ENCODE results near the gene GGCX.
"Not testable (repeated sequence)": the region's sequence is repeated elsewhere in the genome, so short reads cannot be mapped to it uniquely, and the experiment has no call there.

Gene GGCX

DNA sequence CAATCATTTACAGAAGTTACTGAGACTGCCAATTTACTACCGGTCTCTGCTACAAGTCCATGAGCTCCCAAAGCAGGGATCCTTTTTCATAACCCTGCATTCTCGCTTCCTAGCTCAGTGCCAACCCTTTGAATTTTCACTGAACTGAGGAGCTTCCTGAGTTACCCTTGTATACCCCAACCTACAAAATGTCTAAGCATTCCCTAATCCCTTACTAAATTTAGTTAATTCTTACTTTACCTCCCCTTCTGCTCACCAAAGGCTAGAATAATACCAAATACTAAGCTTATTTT is 12.7 kb downstream of the GGCX start:
- H3K27me3 ChIP-seq (replicated peaks; ENCODE audit: control insufficient read depth, insufficient read depth, low read length), result no peaks in the 10 kb centered on the region
- TF ChIP-seq, protein P1, sequence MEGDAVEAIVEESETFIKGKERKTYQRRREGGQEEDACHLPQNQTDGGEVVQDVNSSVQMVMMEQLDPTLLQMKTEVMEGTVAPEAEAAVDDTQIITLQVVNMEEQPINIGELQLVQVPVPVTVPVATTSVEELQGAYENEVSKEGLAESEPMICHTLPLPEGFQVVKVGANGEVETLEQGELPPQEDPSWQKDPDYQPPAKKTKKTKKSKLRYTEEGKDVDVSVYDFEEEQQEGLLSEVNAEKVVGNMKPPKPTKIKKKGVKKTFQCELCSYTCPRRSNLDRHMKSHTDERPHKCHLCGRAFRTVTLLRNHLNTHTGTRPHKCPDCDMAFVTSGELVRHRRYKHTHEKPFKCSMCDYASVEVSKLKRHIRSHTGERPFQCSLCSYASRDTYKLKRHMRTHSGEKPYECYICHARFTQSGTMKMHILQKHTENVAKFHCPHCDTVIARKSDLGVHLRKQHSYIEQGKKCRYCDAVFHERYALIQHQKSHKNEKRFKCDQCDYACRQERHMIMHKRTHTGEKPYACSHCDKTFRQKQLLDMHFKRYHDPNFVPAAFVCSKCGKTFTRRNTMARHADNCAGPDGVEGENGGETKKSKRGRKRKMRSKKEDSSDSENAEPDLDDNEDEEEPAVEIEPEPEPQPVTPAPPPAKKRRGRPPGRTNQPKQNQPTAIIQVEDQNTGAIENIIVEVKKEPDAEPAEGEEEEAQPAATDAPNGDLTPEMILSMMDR (IDR thresholded peaks at IDR 0.05; ENCODE audit: insufficient read depth, low read length, poor library complexity, severe bottlenecking), result no peak
- no peak for DNase-seq (ENCODE audit: extremely low read depth, insufficient read length)
- no peak overlapping the region for H3K4me3 ChIP-seq (replicated peaks; ENCODE audit: low read depth, low read length)
- peaks cover 19% of the 10 kb centered on the region for H3K36me3 ChIP-seq (ENCODE audit: control insufficient read depth, insufficient read depth, low read length)

- peaks cover 19% of the 10 kb centered on the region for H3K36me3 ChIP-seq (ENCODE audit: control insufficient read depth, insufficient read depth, low read length)
- TF ChIP-seq, protein P1 (IDR thresholded peaks at IDR 0.05; ENCODE audit: insufficient read depth, low read length, poor library complexity, severe bottlenecking), result no peak
- no peak for DNase-seq (ENCODE audit: extremely low read depth, insufficient read length)
These were observed 13.3 kb downstream of the GGCX start for GRCh38 chr2:85547859-85548607.

GRCh38 chr2:85547089-85547858 is 14.0 kb downstream of the GGCX start:
- no peak for DNase-seq (ENCODE audit: extremely low read depth, insufficient read length)
- no peaks in the 10 kb centered on the region for H3K27me3 ChIP-seq (replicated peaks; ENCODE audit: control insufficient read depth, insufficient read depth, low read length)
- peaks cover 20% of the 10 kb centered on the region for H3K36me3 ChIP-seq (ENCODE audit: control insufficient read depth, insufficient read depth, low read length)
- H3K4me3 ChIP-seq (replicated peaks; ENCODE audit: low read depth, low read length), result no peak overlapping the region
- TF ChIP-seq, protein P1 (IDR thresholded peaks at IDR 0.05; ENCODE audit: insufficient read depth, low read length, poor library complexity, severe bottlenecking), result no peak

More at GRCh38 chr2:85547859-85548607, 13.3 kb downstream of the GGCX start:
- H3K27me3 ChIP-seq (replicated peaks; ENCODE audit: control insufficient read depth, insufficient read depth, low read length), result no peaks in the 10 kb centered on the region
- H3K4me3 ChIP-seq (replicated peaks; ENCODE audit: low read depth, low read length), result no peak overlapping the region

DNA sequence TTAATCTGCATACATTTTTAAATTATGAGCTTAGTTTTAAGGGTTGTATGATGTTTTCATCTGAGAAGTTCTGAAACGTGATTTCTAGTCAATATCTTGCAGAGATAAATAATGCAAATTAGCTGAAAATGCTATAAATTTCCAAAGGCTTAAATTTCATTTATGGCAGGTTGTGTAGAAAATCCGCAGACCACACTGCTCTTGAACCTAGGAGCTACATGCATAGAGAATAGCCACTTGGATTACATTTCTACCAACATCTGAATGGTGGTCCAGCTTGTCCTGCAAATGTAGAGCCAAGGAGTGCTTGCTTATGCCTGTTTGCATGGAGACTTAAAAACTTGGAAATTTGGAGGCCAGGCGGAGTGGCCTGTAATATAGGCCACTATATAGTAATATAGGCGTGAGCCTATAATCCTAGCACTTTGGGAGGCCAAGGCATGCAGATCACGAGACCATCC is 15.5 kb downstream of the GGCX start:
- DNase-seq (ENCODE audit: extremely low read depth, insufficient read length), result no peak
- Histone ChIP-seq H3K4me3 (replicated peaks; ENCODE audit: low read depth, low read length) (no peak overlapping the region), H3K36me3 (ENCODE audit: control insufficient read depth, insufficient read depth, low read length) (peaks cover 20% of the 10 kb centered on the region), H3K27me3 (replicated peaks; ENCODE audit: control insufficient read depth, insufficient read depth, low read length) (no peaks in the 10 kb centered on the region)
- TF ChIP-seq, protein P1 (IDR thresholded peaks at IDR 0.05; ENCODE audit: insufficient read depth, low read length, poor library complexity, severe bottlenecking), result no peak

DNA sequence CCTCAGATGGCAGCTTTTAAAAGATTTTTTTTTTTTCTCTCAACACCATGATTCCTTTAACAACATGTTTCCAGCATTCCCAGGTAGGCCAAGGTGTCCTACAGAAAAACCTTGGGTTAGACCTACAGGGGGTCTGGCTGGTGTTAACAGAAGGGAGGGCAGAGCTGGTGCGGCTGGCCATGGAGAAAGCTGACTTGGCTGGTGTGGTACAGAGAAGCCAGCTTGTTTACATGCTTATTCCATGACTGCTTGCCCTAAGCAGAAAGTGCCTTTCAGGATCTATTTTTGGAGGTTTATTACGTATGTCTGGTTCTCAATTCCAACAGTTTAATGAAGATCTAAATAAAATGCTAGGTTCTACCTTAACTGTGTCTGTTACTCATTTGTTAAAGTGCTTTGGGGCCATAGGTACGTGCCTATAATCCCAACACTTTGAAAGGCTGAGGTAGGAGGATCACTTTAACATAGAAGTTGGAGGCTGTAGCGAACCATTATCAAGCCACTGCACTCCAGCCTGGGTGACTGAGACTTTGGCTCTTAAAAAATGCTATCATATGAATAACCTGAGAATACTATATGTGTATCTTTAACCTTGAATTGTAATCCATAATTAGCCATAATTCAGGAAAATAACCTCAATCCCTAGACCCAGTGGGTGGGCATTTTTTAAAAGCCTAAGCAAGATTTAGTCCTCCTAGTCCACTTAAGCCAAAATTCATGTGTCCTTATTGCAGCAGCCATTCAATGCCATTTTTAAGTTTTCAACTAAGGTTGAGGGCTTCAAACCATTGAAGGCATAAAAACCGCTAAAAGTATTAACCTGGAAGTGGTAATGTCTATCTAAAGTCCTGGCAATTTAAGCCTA is 16.1 kb downstream of the GGCX start:
- H3K36me3 ChIP-seq (ENCODE audit: control insufficient read depth, insufficient read depth, low read length), result peaks cover 20% of the 10 kb centered on the region
- H3K27me3 ChIP-seq (replicated peaks; ENCODE audit: control insufficient read depth, insufficient read depth, low read length); DNase-seq (ENCODE audit: extremely low read depth, insufficient read length); H3K4me3 ChIP-seq (replicated peaks; ENCODE audit: low read depth, low read length): not testable (repeated sequence)

DNA sequence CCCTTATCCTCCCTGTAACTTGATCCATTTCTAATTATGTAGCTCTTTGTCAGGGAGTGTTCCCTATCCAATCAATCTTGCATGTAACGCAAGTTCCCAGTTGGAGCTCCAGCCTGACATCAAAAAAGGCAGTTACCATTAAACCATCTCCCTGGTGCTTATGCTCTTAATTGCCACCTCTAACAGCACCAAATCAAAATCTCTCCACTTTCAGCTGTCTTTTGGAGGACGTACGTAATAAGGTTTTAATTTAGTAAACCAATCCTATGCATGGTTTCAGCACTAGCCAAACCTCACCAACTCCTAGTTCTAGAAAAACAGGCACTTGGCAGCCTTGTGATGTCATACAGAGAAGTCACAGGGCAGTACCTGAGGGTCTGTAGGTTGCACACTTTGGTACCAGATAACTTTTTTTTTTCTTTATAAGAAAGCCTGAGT is 17.0 kb downstream of the GGCX start:
- not testable (repeated sequence) for DNase-seq (ENCODE audit: extremely low read depth, insufficient read length); H3K27me3 ChIP-seq (replicated peaks; ENCODE audit: control insufficient read depth, insufficient read depth, low read length); H3K4me3 ChIP-seq (replicated peaks; ENCODE audit: low read depth, low read length)
- H3K36me3 ChIP-seq (ENCODE audit: control insufficient read depth, insufficient read depth, low read length), result peaks cover 18% of the 10 kb centered on the region
